GM19193 (cell line): ENCODE results near the gene TRIM28.

Experiments
- POLR2A ChIP-seq: IDR thresholded peaks from 4 replicates; pipeline ENCODE4 v1.6.1; 2011; ENCODE audit not compliant: insufficient read depth, insufficient read length; ENCODE audit errors: extremely low read depth

The TRIM28 gene

GRCh38 chr19:58538257-58539168 lies 5.4 kb upstream of the TRIM28 start:
- no peak for TF ChIP-seq POLR2A

- no peak for TF ChIP-seq POLR2A
Measured at GRCh38 chr19:58544591-58545285, 874 bp downstream of the TRIM28 start.

- no peak for TF ChIP-seq POLR2A
Measured at GRCh38 chr19:58545286-58546018, 1.6 kb downstream of the TRIM28 start.

- TF ChIP-seq POLR2A: no peak
Measured at GRCh38 chr19:58546019-58546530, 2.2 kb downstream of the TRIM28 start.

GRCh38 chr19:58547323-58548312 lies 3.8 kb downstream of the TRIM28 start:
- TF ChIP-seq POLR2A: no peak

GRCh38 chr19:58548859-58549663 lies 5.2 kb downstream of the TRIM28 start:
- TF ChIP-seq POLR2A: no peak

- TF ChIP-seq POLR2A: no peak
Measured at GRCh38 chr19:58549664-58550361, 5.9 kb downstream of the TRIM28 start.

- TF ChIP-seq POLR2A: no peak
Measured at GRCh38 chr19:58550362-58551122, 6.7 kb downstream of the TRIM28 start.

- TF ChIP-seq POLR2A: no peak
Measured at GRCh38 chr19:58551123-58551497, 7.2 kb downstream of the TRIM28 start.

GRCh38 chr19:58551577-58552471 lies 8.0 kb downstream of the TRIM28 start:
- peak; percentile 38 for TF ChIP-seq POLR2A

- no peak for TF ChIP-seq POLR2A
Measured at GRCh38 chr19:58552655-58553054, 8.8 kb downstream of the TRIM28 start.
